ENCODE measurements around the gene TTC3. TPM values are rescaled to one million over a fixed set of nuclear protein-coding genes. Genes with fewer than 3 reads are reported as not detected.

Gene TTC3
- total and polyA plus RNA-seq, 2 of the 13 experiments (the other 11 are each of a cell fraction or from before 2014, with no cell fraction given), result 55.7 to 108 TPM

- peak; percentile 80 for TF ChIP-seq SAP130 (CRISPR knock-in tag; IDR thresholded peaks at IDR 0.05; ENCODE audit: low read depth)
- peak; percentile 75; the same call in 1 of the 2 replicates for TF ChIP-seq HMG20A (CRISPR knock-in tag; IDR thresholded peaks at IDR 0.05; ENCODE audit: borderline replicate concordance)
- no peak for TF ChIP-seq ZSCAN9 (CRISPR knock-in tag; IDR thresholded peaks at IDR 0.05; ENCODE audit: borderline replicate concordance)
- 0 out of 2 replicates have a peak, but pooled peaks have one; percentile 53 for TF ChIP-seq NR2F2 (IDR thresholded peaks at IDR 0.05; ENCODE audit: borderline replicate concordance, low read depth)
- peak; percentile 45; the same call in 1 of the 2 replicates for TF ChIP-seq RARA (CRISPR knock-in tag; IDR thresholded peaks at IDR 0.05)
- no peak for TF ChIP-seq ZNF274 (CRISPR knock-in tag; IDR thresholded peaks at IDR 0.05)
- TF ChIP-seq EP300 (IDR thresholded peaks at IDR 0.05; ENCODE audit: low read depth in 2 of 2, low read length in 2 of 2), result peak in 1 of 2 experiments; percentile 70; a peak in 2 of 4 replicates
- no peak for TF ChIP-seq EP300 (CRISPR knock-in tag; IDR thresholded peaks at IDR 0.05; ENCODE audit: borderline replicate concordance)
- no peak for TF ChIP-seq ZNF629 (CRISPR knock-in tag; conservative IDR thresholded peaks at IDR 0.05)
- TF ChIP-seq SIX4 (CRISPR knock-in tag; IDR thresholded peaks at IDR 0.05), result peak; percentile 71; the same call in 1 of the 2 replicates
- no peak for TF ChIP-seq KDM5B (CRISPR knock-in tag; IDR thresholded peaks at IDR 0.05; ENCODE audit: borderline replicate concordance)
- TF ChIP-seq GFI1 (CRISPR knock-in tag; IDR thresholded peaks at IDR 0.05; ENCODE audit: borderline replicate concordance), result peak; percentile 79
- peak; percentile 91 for TF ChIP-seq ELF3 (CRISPR knock-in tag; IDR thresholded peaks at IDR 0.05)
- no peak for TF ChIP-seq MYPOP (CRISPR knock-in tag; IDR thresholded peaks at IDR 0.05)
- no peak for TF ChIP-seq ZNF709 (CRISPR knock-in tag; IDR thresholded peaks at IDR 0.05)
- TF ChIP-seq SYNCRIP (IDR thresholded peaks at IDR 0.05; ENCODE audit: insufficient read depth, low read depth, low read length), result no peak
- peak; percentile 61; the same call in 1 of the 2 replicates for TF ChIP-seq ISL2 (CRISPR knock-in tag; IDR thresholded peaks at IDR 0.05)
- TF ChIP-seq HMG20B (CRISPR knock-in tag; conservative IDR thresholded peaks at IDR 0.05), result 0 out of 2 replicates have a peak, but pooled peaks have one; percentile 43
These were observed 44.1 kb downstream of the TTC3 start (continued) for GRCh38 chr21:37117204-37117603.

Measured in HepG2 (cell line).